GM15510 (cell line): ENCODE data around the gene SMAD4.
A peak's percentile ranks its signal among the peaks of the same experiment; 100 is the strongest.

ENCODE experiments used
- POLR2A ChIP-seq: IDR thresholded peaks from 3 replicates; pipeline ENCODE4 v1.6.1; 2011; ENCODE audit warnings: borderline replicate concordance; ENCODE audit not compliant: insufficient read length; ENCODE audit errors: extremely low read depth

Gene SMAD4

GRCh38 chr18:51029694-51030536, at the start of gene SMAD4:
SMAD4 (plus strand) TSS chr18:51030213; CDS start chr18:51047047, 16,834 bp downstream.
- peak; percentile 92 for TF ChIP-seq POLR2A

- TF ChIP-seq POLR2A = no peak
These were observed 48.6 kb upstream of the SMAD4 start for GRCh38 chr18:50981381-50981780.

DNA sequence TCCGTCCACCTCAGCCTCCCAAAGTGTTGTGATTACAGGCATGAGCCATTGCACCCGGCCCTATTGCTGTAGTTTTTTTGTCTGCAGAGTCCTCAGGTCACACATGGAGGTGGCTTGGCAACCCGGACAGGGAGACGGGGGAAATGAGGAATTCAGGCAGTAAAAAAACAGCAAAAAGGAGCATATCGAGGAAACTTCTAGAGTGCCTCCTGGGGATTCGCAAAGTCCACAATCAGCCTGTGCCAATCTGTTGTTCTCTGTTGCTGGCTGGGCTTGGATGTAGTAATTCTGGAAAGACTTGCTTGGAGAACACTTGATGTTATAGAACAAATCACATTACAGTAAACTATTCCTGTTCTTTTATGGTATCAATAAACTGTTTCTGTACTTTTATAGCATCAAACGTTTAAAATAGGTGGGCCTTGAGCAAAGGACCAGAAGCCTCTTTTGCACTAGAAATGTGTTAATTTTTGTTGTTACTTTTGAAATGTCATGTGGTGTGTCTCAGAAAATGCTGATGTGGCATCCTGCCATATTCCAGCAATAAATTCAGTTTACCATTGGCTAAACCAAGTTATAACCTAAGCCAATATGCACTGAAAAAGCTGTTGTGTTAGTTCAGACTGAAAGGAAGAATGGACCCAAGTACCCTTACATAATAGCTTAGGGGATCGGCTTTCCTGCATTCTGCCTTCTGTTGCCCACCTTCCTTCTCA, 47.8 kb upstream of the SMAD4 start:
- no peak for TF ChIP-seq POLR2A

- TF ChIP-seq POLR2A = no peak
These were observed 47.2 kb upstream of the SMAD4 start for GRCh38 chr18:50982802-50983179.

DNA sequence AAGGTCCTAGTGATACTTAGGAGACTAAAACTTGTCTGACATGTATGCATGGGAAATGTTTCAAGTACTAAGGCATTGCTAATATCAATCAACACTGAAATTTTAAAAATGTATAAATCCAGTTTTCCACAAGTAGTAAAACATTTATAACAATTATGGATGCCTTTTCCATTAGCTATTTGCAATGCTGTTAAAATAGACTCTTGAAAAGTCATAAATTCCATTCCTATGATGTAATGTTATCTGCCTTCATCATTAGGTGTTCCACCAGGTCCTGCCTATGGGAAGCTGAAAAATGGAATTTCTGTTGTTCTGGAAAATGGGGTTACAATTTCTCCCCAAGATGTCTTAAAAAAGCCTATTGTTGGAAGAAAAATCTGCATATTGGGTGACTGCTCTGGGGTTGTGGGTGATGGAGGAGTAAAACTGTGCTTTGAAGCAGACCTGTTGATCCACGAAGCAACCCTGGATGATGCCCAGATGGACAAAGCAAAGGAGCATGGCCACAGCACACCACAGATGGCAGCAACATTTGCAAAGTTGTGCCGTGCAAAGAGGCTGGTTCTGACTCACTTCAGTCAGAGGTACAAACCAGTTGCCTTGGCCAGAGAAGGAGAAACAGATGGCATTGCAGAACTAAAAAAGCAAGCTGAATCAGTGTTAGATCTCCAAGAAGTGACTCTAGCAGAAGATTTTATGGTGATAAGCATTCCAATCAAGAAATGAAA, 43.5 kb upstream of the SMAD4 start:
- no peak for TF ChIP-seq POLR2A

- TF ChIP-seq POLR2A = no peak
These were observed 42.8 kb upstream of the SMAD4 start for GRCh38 chr18:50987261-50987660.

DNA sequence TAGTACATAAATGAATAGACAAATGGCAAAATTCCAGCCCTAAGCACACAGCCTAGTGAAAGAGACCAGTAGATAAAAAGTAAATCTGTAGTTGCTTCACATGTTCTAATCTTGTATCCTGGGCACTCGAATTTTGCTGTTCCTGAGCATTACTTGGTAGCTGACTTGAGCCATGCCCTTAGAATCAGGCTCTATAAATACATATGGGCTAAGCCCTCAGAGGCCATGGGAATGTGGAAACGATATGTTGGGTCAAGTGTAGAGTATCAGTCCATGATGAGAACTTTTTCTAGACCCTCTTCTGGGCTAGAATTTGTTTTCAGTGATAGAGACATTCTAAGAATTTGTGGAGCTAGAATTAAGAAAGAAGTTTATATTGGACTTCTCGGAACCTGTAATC, 40.3 kb upstream of the SMAD4 start:
- no peak for TF ChIP-seq POLR2A

- TF ChIP-seq POLR2A = no peak
These were observed 37.7 kb upstream of the SMAD4 start for GRCh38 chr18:50992351-50992762.

DNA sequence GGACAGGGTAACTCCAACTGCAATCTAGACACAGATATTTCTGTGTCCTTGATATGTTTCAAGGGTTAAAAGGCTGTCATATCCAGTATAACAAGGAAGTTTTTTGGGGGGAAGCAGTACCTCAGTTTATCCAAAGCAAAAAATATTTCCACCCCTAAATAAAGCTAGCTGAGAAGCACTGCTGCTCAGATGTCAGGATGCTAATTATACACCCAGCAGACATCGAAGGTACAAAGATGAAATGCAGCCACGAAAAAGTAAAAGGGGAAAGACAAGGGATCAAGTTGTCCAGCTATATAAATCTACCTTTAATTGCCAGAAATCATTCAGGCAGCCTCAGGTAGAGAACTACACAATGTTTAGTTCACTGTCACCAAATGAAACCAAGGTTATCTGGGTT, 36.0 kb upstream of the SMAD4 start:
- no peak for TF ChIP-seq POLR2A

- no peak for TF ChIP-seq POLR2A
These were observed 23.8 kb upstream of the SMAD4 start for GRCh38 chr18:51006061-51006818.

GRCh38 chr18:51006948-51007789, 22.8 kb upstream of the SMAD4 start:
- TF ChIP-seq POLR2A = no peak

DNA sequence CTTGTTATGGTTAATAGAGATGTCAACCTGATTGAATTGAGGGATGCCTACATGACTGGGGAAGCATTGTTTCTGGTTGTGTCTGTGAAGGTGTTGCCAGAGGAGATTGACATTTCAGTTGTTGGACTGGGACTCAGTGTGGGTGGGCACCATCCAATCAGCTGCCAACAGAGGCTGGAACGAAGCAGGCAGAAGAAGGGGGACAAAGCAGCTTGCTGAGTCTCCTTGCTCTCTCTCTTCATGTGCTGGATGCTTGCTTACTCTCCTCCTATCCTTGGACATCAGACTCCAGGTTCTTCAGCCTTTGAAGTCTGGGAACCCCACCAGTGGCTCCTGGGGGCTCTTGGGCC, 22.2 kb upstream of the SMAD4 start:
- TF ChIP-seq POLR2A = no peak

- TF ChIP-seq POLR2A = no peak
These were observed 20.9 kb upstream of the SMAD4 start for GRCh38 chr18:51009072-51009471.

GRCh38 chr18:51010218-51010617, 19.8 kb upstream of the SMAD4 start:
- TF ChIP-seq POLR2A = no peak

DNA sequence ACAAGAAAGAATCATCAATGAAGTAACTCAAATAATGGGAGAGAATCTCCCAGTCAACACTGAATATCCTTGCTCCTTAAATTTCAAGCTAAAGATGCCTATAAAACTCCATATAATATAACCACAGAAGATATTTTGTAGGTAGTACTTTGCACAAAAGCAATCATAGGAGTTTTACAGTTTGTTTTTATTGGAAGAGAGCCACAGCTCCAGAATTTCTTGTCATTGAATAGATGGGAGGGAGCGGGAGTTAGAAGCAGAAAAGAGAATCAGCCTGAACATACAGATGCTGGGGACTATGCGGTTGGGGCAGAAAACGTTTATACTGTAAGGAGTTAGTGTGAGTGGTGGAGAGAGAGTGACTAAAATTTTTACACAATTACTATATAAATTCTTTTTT, 18.3 kb upstream of the SMAD4 start:
- no peak for TF ChIP-seq POLR2A

DNA sequence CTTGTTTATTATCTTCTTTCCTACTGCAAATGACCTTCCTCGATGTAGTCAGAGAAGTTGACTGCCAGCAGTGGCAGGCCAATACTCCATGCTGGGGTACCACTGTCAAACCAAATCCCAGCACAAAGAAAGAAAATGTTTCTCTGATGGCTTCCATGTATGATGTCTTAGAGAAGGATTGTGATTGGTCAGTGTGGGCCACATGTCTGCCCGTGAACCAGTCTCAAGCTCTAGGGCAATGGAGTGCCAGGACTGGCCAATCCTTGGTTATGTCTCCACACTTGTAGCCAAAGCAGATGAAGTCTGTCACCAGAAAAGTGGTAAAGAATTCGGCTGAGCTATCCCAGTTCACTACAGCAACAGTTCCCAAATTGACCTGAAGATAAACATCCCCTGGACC, 17.6 kb upstream of the SMAD4 start:
- TF ChIP-seq POLR2A = no peak
